Spleen (tissue), 7 donors: ENCODE data around the gene S100Z.

Experiments
- POLR2A ChIP-seq, 3 donors: fragments of 450-650 bp; IDR thresholded peaks; one replicate each; pipeline ENCODE4 v1.5.1; 2017; ENCODE audit warnings: antibody characterized with exemption in 3 of 3, mild to moderate bottlenecking in 1 of 3
- TF ChIP-seq, protein P1 (sequence below), 11 experiments: fragments of 200-600 bp in 7 of 11; fragments of 450-650 bp in 4 of 11; sonication (generic) in 4 of 11; IDR thresholded peaks in 8 of 11; conservative IDR thresholded peaks in 3 of 11; 1 replicate in 7 of 11; 2 replicates in 4 of 11; pipeline versions ENCODE4 v1.4.0 to v1.8.0; 2016 to 2021; ENCODE audit warnings: antibody characterized with exemption in 11 of 11, inconsistent platforms in 4 of 11, mild to moderate bottlenecking in 1 of 11
- donor health status: DM: no; HTN: no; CAD: no; lungs with moderate emphysema.
- donor health status: DM: no; HTN: no; CAD: no.
- donor health status: DM: no; HTN: no; CAD: no.

DNA sequence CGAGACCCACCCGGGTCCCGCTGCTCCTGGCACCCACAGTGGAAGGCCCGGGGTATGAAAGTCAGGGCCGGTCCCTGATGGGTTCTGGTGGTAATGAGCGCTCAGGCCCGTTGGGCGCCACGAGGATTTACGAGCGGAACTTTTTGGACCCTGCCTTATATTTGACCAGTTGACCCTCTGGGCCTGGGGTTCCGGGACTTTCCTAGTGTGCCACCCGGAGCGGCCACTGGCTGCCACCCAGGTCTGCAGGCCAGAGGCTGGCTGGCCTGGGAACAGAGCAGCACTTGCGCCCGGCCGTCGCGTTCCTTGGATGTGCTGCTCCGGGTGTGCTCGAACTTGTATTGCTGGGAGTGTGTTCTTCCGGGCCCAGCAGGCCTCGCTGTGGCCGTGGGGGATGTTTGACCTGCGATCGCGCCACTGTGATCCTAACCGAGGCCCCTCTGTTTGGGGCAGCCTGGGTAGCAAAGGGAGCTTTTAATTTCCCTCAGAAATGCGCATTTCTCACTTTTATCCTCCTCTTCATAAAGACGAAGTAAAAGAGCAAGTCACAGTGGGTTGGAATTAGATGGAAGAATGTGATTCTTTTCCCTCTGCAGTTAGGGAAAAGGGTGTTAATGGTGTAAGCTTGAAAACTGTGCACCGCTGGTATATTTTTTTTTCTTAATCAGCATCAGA, 29.8 kb upstream of the S100Z start:
- TF ChIP-seq, protein P1, sequence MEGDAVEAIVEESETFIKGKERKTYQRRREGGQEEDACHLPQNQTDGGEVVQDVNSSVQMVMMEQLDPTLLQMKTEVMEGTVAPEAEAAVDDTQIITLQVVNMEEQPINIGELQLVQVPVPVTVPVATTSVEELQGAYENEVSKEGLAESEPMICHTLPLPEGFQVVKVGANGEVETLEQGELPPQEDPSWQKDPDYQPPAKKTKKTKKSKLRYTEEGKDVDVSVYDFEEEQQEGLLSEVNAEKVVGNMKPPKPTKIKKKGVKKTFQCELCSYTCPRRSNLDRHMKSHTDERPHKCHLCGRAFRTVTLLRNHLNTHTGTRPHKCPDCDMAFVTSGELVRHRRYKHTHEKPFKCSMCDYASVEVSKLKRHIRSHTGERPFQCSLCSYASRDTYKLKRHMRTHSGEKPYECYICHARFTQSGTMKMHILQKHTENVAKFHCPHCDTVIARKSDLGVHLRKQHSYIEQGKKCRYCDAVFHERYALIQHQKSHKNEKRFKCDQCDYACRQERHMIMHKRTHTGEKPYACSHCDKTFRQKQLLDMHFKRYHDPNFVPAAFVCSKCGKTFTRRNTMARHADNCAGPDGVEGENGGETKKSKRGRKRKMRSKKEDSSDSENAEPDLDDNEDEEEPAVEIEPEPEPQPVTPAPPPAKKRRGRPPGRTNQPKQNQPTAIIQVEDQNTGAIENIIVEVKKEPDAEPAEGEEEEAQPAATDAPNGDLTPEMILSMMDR (IDR thresholded peaks at IDR 0.05 in 8 of 11, conservative IDR thresholded peaks at IDR 0.05 in 3 of 11): no peak
- no peak for TF ChIP-seq POLR2A (IDR thresholded peaks at IDR 0.05)
